Measurements from ENCODE around the gene SMIM12. TPM values are rescaled to one million over a fixed set of nuclear protein-coding genes. Genes with fewer than 3 reads are reported as not detected.
A peak's percentile ranks its signal among the peaks of the same experiment; 100 is the strongest.

The SMIM12 gene, protein sequence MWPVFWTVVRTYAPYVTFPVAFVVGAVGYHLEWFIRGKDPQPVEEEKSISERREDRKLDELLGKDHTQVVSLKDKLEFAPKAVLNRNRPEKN
- 10 to 100 TPM; 25.0 to 36.7 (median 29.6) TPM for total RNA-seq

DNA sequence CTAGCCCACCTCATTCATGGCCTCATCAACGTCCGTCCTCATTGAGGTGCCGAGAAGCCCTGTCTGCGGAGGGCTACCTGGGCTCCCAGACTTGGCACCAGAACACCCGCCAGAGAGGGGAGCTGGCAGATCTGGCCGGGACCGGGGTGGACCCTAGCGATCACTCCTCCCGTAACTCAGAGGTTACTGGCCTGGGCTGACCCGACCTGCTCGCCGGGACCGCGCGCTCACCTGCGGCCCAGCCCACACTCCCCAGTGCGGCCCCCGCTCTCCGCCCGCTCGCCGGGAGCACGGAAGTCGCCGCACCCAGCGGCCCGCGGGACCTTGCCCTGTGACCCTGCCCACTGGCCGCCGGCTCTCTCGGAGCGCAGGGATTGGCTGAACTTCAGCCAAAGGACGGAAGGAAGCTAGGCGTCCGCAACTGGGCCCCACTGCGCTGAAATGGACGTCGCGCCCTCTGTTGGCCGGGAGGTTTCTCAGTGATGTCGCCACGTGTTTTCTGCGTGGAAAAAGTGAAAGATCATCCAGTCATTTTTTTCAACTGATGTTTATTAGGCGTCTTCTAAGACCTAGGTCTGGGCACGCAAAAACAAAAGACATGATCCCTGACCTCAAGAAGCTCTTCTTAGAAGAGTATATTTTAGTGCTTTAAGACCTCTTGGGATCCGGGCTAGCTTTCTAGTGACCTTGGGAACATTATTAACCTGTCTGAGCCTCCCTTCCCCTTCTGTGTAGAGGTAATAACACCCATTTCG, at the start of gene SMIM12:
SMIM12 (minus strand) TSS at position 304 of the 755 bp plus-strand sequence. CDS start 3,772 bp downstream, outside the sequence.
- Histone ChIP-seq H3K4me3 (peak within 1 kb of the TSS; percentile 80 to 98 (median 92)), H3K36me3 (no peaks in the 10 kb centered on the region), H3K27me3 (no peaks in the 10 kb centered on the region), H3K9me3 (no peaks in the 10 kb centered on the region), H3K27ac (peak within 1 kb of the TSS; percentile 85 to 94), H3K4me1 (peaks cover 8 to 17% of the 10 kb centered on the region in 2 donors)
- intact Hi-C loops (cut with DNase I; ENCODE audit: low total_unique reads) = loop anchor here (10.0 kb wide), 1 partner anchor 65 kb away; the partner anchor contains the start of gene GJA4
- peak; percentile 80 to 89 (median 86) for TF ChIP-seq POLR2AphosphoS5 (IDR thresholded peaks at IDR 0.05)
- TF ChIP-seq, protein P1, sequence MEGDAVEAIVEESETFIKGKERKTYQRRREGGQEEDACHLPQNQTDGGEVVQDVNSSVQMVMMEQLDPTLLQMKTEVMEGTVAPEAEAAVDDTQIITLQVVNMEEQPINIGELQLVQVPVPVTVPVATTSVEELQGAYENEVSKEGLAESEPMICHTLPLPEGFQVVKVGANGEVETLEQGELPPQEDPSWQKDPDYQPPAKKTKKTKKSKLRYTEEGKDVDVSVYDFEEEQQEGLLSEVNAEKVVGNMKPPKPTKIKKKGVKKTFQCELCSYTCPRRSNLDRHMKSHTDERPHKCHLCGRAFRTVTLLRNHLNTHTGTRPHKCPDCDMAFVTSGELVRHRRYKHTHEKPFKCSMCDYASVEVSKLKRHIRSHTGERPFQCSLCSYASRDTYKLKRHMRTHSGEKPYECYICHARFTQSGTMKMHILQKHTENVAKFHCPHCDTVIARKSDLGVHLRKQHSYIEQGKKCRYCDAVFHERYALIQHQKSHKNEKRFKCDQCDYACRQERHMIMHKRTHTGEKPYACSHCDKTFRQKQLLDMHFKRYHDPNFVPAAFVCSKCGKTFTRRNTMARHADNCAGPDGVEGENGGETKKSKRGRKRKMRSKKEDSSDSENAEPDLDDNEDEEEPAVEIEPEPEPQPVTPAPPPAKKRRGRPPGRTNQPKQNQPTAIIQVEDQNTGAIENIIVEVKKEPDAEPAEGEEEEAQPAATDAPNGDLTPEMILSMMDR (IDR thresholded peaks at IDR 0.05) = peak; percentile 72 to 89 (median 84)
- TF ChIP-seq POLR2A (IDR thresholded peaks at IDR 0.05) = peak; percentile 66
- peak; percentile 87 to 93 for DNase-seq (ENCODE audit: low spot score in 2 of 2)

DNA sequence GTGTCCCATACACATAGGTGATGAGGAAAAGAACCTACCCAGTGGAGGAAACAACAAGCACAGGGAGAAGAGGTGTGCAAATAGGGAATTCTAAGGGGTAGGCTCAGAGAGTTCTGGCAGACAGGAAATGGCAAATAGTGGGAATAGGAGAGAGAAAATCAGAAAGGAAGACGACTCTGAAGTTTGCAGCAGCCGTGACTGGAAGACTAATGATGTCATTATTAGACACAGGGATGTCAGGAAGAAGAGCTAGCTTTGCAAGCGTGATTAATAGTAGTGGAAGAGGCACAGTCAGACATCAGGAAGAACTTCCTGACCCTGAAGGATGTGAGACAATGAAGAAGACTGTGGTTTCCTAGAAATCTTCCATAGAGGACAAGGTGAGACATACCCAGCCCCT, 48.8 kb upstream of the SMIM12 start:
- no peak for TF ChIP-seq POLR2AphosphoS5 (IDR thresholded peaks at IDR 0.05)
- TF ChIP-seq, protein P1 (IDR thresholded peaks at IDR 0.05) = no peak
- no peak for TF ChIP-seq POLR2A (IDR thresholded peaks at IDR 0.05)
- Histone ChIP-seq H3K4me1 (no peaks in the 10 kb centered on the region), H3K27ac (no peak overlapping the region)

DNA sequence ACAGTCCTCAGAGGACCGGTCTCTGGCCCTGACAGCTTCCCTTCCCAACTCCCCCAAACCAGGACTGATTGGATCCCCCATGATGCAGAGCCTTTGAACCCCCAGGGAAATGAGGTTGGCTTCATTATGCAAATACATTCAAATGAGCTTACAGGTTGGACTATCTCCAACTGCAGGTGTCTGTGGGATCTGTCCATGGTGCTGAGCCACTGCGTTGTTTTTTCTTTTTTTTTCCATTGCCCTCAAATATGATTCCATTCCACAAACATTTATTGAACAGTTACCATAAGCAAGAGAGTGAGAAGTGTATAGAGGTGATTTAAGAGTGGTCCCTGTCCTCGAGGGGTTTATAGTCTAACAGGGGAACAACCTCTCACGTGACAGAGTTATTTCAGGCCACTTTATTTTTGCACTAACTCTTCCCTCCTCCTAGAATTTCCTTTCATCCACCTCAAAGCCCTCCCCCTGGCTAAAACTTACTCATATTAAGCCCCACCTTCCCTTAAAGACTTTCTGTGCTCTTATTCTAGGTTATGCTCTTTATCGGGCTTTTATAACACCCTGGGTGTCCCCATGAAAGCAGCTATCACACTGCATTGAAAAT, 48.0 kb upstream of the SMIM12 start:
- no peak overlapping the region for H3K27ac ChIP-seq
- TF ChIP-seq, protein P1 (IDR thresholded peaks at IDR 0.05) = no peak
- no peak for TF ChIP-seq POLR2A (IDR thresholded peaks at IDR 0.05)
- TF ChIP-seq POLR2AphosphoS5 (IDR thresholded peaks at IDR 0.05) = no peak
- peaks cover 0 to under 1% of the 10 kb centered on the region in 2 donors for H3K27me3 ChIP-seq
- intact Hi-C loops (cut with DNase I; ENCODE audit: low total_unique reads) = no loop called here
- H3K9me3 ChIP-seq = no peaks in the 10 kb centered on the region
- H3K4me3 ChIP-seq = no peak overlapping the region
- no peaks in the 10 kb centered on the region for H3K36me3 ChIP-seq
- no peak for DNase-seq (ENCODE audit: low spot score in 2 of 2)
- H3K4me1 ChIP-seq = no peaks in the 10 kb centered on the region

More for the DNA sequence above, 48.8 kb upstream of the SMIM12 start:
- no peak for DNase-seq (ENCODE audit: low spot score in 2 of 2)
- H3K4me3 ChIP-seq = no peak overlapping the region
- intact Hi-C loops (cut with DNase I; ENCODE audit: low total_unique reads) = no loop called here
- no peaks in the 10 kb centered on the region for H3K27me3 ChIP-seq
- no peaks in the 10 kb centered on the region for H3K36me3 ChIP-seq
- no peaks in the 10 kb centered on the region for H3K9me3 ChIP-seq

DNA sequence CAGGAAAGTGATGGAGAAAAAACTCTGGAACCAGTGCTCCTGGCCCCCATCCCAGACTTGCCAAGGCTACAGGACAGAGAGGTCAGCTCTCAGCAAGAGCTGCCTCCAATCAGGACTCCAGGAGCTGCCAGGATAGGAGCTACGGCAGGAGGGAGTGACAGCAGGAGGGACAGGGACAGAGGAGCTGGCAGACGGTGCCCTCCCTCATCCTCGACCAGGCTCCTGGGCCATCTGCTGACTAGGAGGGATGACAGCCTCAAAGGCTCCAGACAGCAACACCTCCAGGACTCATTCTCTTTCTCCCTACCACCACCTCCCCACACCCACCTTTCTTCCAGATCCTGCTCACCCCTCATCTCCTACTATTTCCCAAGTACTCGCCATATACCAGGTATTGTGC, 47.2 kb upstream of the SMIM12 start:
- no peaks in the 10 kb centered on the region for H3K9me3 ChIP-seq
- TF ChIP-seq POLR2AphosphoS5 (IDR thresholded peaks at IDR 0.05) (no peak), POLR2A (IDR thresholded peaks at IDR 0.05) (no peak)
- TF ChIP-seq, protein P1 (IDR thresholded peaks at IDR 0.05) = no peak
- H3K4me1 ChIP-seq = no peaks in the 10 kb centered on the region
- H3K27ac ChIP-seq = no peak overlapping the region
- H3K36me3 ChIP-seq = no peaks in the 10 kb centered on the region
- H3K4me3 ChIP-seq = no peak overlapping the region
- intact Hi-C loops (cut with DNase I; ENCODE audit: low total_unique reads) = no loop called here
- DNase-seq (ENCODE audit: low spot score in 2 of 2) = no peak
- H3K27me3 ChIP-seq = peaks cover 0 to 7% of the 10 kb centered on the region in 2 donors

DNA sequence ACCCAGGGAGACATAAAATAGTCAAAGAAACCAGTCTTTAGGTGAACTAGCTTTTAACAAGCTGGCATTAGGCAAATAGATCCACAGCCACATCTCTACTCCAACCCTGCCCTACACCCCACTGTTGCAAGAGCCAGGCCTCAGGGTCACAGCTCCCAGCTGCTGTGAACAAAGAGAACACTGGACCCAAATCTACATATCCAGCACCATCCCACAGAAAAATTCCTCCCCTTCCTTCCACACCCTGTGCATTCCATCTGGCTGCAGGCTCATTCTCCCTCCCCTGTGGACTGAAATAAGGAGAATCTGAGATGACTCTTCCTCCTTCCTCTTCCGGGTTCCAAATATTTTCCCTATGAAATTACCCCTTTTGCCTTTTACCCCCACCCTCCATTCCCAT, 46.7 kb upstream of the SMIM12 start:
- no peak for DNase-seq (ENCODE audit: low spot score in 2 of 2)
- Histone ChIP-seq H3K4me1 (no peaks in the 10 kb centered on the region), H3K27me3 (peaks cover 0 to 7% of the 10 kb centered on the region in 2 donors), H3K27ac (no peak overlapping the region), H3K4me3 (no peak overlapping the region), H3K9me3 (no peaks in the 10 kb centered on the region), H3K36me3 (no peaks in the 10 kb centered on the region)
- TF ChIP-seq POLR2A (IDR thresholded peaks at IDR 0.05) = no peak
- TF ChIP-seq POLR2AphosphoS5 (IDR thresholded peaks at IDR 0.05) = no peak
- TF ChIP-seq, protein P1 (IDR thresholded peaks at IDR 0.05) = no peak
- intact Hi-C loops (cut with DNase I; ENCODE audit: low total_unique reads) = no loop called here
